ENCODE results near the gene ZNF536.
"Not testable (repeated sequence)": the region's sequence is repeated elsewhere in the genome, so short reads cannot be mapped to it uniquely, and the experiment has no call there.

ZNF536 gene

GRCh38 chr19:30457484-30457883, 85.3 kb downstream of the ZNF536 start:
- Histone ChIP-seq H3K27me3 (ENCODE audit: insufficient read depth, poor library complexity, severe bottlenecking) (no peaks in the 10 kb centered on the region), H3K27ac (replicated peaks) (no peak overlapping the region), H3K4me3 (replicated peaks; ENCODE audit: insufficient read depth, low read length) (no peak overlapping the region)
- TF ChIP-seq SPI1 (IDR thresholded peaks at IDR 0.05; ENCODE audit: borderline replicate concordance, low read depth) (no peak), REST (IDR thresholded peaks at IDR 0.05; ENCODE audit: insufficient replicate concordance, low read depth) (no peak), GABPA (IDR thresholded peaks at IDR 0.05; ENCODE audit: low read depth) (no peak), POLR2AphosphoS5 (IDR thresholded peaks at IDR 0.05; ENCODE audit: low read depth) (no peak), CTCF (IDR thresholded peaks at IDR 0.05; ENCODE audit: insufficient read depth, low read length) (no peak)
- DNase-seq (ENCODE audit: low read depth in 1 of 2, low spot score in 1 of 2): no peak

GRCh38 chr19:30459859-30460258, 87.7 kb downstream of the ZNF536 start:
- Histone ChIP-seq H3K4me3 (replicated peaks; ENCODE audit: insufficient read depth, low read length) (no peak overlapping the region), H3K27ac (replicated peaks) (no peak overlapping the region), H3K27me3 (ENCODE audit: insufficient read depth, poor library complexity, severe bottlenecking) (no peaks in the 10 kb centered on the region)
- TF ChIP-seq REST (IDR thresholded peaks at IDR 0.05; ENCODE audit: insufficient replicate concordance, low read depth) (no peak), GABPA (IDR thresholded peaks at IDR 0.05; ENCODE audit: low read depth) (no peak), SPI1 (IDR thresholded peaks at IDR 0.05; ENCODE audit: borderline replicate concordance, low read depth) (no peak), POLR2AphosphoS5 (IDR thresholded peaks at IDR 0.05; ENCODE audit: low read depth) (no peak), CTCF (IDR thresholded peaks at IDR 0.05; ENCODE audit: insufficient read depth, low read length) (no peak)
- no peak for DNase-seq (ENCODE audit: low read depth in 1 of 2, low spot score in 1 of 2)

- TF ChIP-seq GABPA (IDR thresholded peaks at IDR 0.05; ENCODE audit: low read depth) (no peak), POLR2AphosphoS5 (IDR thresholded peaks at IDR 0.05; ENCODE audit: low read depth) (no peak), CTCF (IDR thresholded peaks at IDR 0.05; ENCODE audit: insufficient read depth, low read length) (no peak), SPI1 (IDR thresholded peaks at IDR 0.05; ENCODE audit: borderline replicate concordance, low read depth) (no peak), REST (IDR thresholded peaks at IDR 0.05; ENCODE audit: insufficient replicate concordance, low read depth) (no peak)
- H3K4me3 ChIP-seq (replicated peaks; ENCODE audit: insufficient read depth, low read length): no peak overlapping the region
- no peaks in the 10 kb centered on the region for H3K27me3 ChIP-seq (ENCODE audit: insufficient read depth, poor library complexity, severe bottlenecking)
Measured at GRCh38 chr19:30464162-30464561, 92.0 kb downstream of the ZNF536 start.

GRCh38 chr19:30466598-30466997, 94.4 kb downstream of the ZNF536 start:
- not testable (repeated sequence) for H3K27me3 ChIP-seq (ENCODE audit: insufficient read depth, poor library complexity, severe bottlenecking); H3K27ac ChIP-seq (replicated peaks); H3K4me3 ChIP-seq (replicated peaks; ENCODE audit: insufficient read depth, low read length); DNase-seq (ENCODE audit: low read depth in 1 of 2, low spot score in 1 of 2)

More at GRCh38 chr19:30464162-30464561, 92.0 kb downstream of the ZNF536 start:
- no peak overlapping the region for H3K27ac ChIP-seq (replicated peaks)
- no peak for DNase-seq (ENCODE audit: low read depth in 1 of 2, low spot score in 1 of 2)

Data from HL-60 (cell line).